HCT116 (cell line): ENCODE measurements around the gene TMEM130.

Experiments
- EZH2 ChIP-seq: fragments of 200-600 bp; sonication (generic); IDR thresholded peaks from 2 replicates; pipeline ENCODE4 v1.6.1; 2017; ENCODE audit warnings: antibody characterized with exemption, mixed run types
- POLR2AphosphoS5 ChIP-seq: IDR thresholded peaks from 2 replicates; pipeline ENCODE4 v1.6.1; 2011; ENCODE audit warnings: mild to moderate bottlenecking, low read depth, low read length, moderate library complexity
- TF ChIP-seq, protein P1 (sequence below), 3 experiments: fragments of 200-600 bp in 1 of 3; sonication (generic) in 1 of 3; IDR thresholded peaks in 2 of 3; conservative IDR thresholded peaks in 1 of 3; 2 replicates each; pipeline ENCODE4 v1.5.1; 2012 to 2017; ENCODE audit warnings: low read depth in 2 of 3, low read length in 2 of 3, antibody characterized with exemption in 1 of 3, borderline replicate concordance in 1 of 3, control low read depth in 1 of 3, mild to moderate bottlenecking in 1 of 3, mixed read lengths in 1 of 3, mixed run types in 1 of 3, moderate library complexity in 1 of 3; ENCODE audit not compliant: insufficient read depth in 1 of 3

DNA sequence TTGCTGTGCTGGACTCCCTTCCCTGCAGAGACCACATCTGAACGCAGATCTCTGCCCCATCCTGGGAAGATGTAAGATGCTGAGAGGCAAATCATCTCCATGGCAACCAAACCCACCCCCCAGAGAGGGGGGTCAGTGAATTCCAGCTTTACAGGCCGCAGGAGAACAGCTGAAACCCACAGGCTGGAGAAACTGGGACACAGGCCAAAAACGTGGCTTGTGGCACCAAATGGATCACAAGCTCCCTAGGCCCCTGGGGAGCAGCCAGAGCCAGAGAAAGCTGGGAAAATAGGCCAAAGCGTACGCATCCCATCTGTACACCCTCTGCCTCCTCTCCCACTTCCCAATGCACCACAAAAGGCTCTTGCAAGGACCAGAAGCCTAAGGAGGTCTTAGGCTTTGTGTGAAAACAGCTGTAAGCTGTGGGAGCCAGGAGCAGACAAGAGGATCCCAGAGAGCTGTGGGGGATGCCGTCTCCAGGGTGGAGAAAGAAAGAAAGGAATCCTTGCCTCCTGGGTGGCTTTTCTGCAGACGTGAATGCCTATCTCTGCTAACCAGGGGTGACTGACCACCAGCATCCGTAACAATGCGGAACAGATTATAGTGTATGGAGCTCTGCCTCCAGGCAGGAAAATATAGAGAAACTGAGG, 59.5 kb downstream of the TMEM130 start:
- TF ChIP-seq EZH2: no peak
- TF ChIP-seq, protein P1, sequence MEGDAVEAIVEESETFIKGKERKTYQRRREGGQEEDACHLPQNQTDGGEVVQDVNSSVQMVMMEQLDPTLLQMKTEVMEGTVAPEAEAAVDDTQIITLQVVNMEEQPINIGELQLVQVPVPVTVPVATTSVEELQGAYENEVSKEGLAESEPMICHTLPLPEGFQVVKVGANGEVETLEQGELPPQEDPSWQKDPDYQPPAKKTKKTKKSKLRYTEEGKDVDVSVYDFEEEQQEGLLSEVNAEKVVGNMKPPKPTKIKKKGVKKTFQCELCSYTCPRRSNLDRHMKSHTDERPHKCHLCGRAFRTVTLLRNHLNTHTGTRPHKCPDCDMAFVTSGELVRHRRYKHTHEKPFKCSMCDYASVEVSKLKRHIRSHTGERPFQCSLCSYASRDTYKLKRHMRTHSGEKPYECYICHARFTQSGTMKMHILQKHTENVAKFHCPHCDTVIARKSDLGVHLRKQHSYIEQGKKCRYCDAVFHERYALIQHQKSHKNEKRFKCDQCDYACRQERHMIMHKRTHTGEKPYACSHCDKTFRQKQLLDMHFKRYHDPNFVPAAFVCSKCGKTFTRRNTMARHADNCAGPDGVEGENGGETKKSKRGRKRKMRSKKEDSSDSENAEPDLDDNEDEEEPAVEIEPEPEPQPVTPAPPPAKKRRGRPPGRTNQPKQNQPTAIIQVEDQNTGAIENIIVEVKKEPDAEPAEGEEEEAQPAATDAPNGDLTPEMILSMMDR (IDR thresholded peaks at IDR 0.05 in 2 of 3, conservative IDR thresholded peaks at IDR 0.05 in 1 of 3; ENCODE audit: borderline replicate concordance in 1 of 3, insufficient read depth in 1 of 3, low read depth in 2 of 3, low read length in 2 of 3): no peak
- TF ChIP-seq POLR2AphosphoS5: no peak
